Cardiac septum (tissue), 1 donor: ENCODE results near the gene C11orf16. TPM values are rescaled to one million over a fixed set of nuclear protein-coding genes. Genes with fewer than 3 reads are reported as not detected.
"Not testable (repeated sequence)": the region's sequence is repeated elsewhere in the genome, so short reads cannot be mapped to it uniquely, and the experiment has no call there.

ENCODE experiments used
- DNase-seq: peaks from one replicate; pipeline ENCODE4 v3.0.0-alpha.2; 2020; ENCODE audit warnings: low spot score
- intact Hi-C: fragments of 100-400 bp; cut with DNase I; formaldehyde crosslinking; loops from one replicate; pipeline ENCODE4 v1.14.0; 2022
- total RNA-seq: library from RNA; stranded (reverse); fragmentation: NEBNext Ultra II Directional; extraction: Animal tissue kit (Norgen Biotek cat#: 25700); gene quantifications from one replicate; pipeline ENCODE4 v1.2.1, GENCODE V29; 2021
- donor health status: DM: no; HTN: no; CAD: no.

C11orf16 gene
- total RNA-seq, 1 donor from 2014 or later, result not detected

GRCh38 chr11:8907116-8907515 lies 25.6 kb downstream of the C11orf16 start:
- DNase-seq, result no peak
- intact Hi-C loops, result no loop called here

GRCh38 chr11:8905528-8906165 lies 27.1 kb downstream of the C11orf16 start:
- intact Hi-C loops, result no loop called here
- DNase-seq, result no peak

GRCh38 chr11:8899119-8899753 lies 33.5 kb downstream of the C11orf16 start:
- intact Hi-C loops, result no loop called here
- no peak for DNase-seq

- intact Hi-C loops, DNase-seq: not testable (repeated sequence)
Measured at GRCh38 chr11:8891185-8891584, 41.6 kb downstream of the C11orf16 start.

- no peak for DNase-seq
- intact Hi-C loops, result no loop called here
Measured at GRCh38 chr11:8886322-8886721, 46.4 kb downstream of the C11orf16 start.

GRCh38 chr11:8881585-8881984 lies 51.2 kb downstream of the C11orf16 start:
- DNase-seq, intact Hi-C loops: not testable (repeated sequence)

GRCh38 chr11:8878771-8879170 lies 54.0 kb downstream of the C11orf16 start:
- intact Hi-C loops, result no loop called here

GRCh38 chr11:8873741-8874405 lies 58.9 kb downstream of the C11orf16 start:
- intact Hi-C loops, result loop anchor here (5.0 kb wide), 1 partner anchor 37 kb away; no protein-coding TSS in a partner anchor

More at GRCh38 chr11:8878771-8879170, 54.0 kb downstream of the C11orf16 start:
- DNase-seq, result no peak

GRCh38 chr11:8871962-8872361 lies 60.8 kb downstream of the C11orf16 start:
- intact Hi-C loops, result loop anchor here (2.0 to 5.0 kb wide), 2 partner anchors 35 to 39 kb away; partner anchors contain the start of gene AKIP1

More at GRCh38 chr11:8873741-8874405, 58.9 kb downstream of the C11orf16 start:
- DNase-seq, result no peak

GRCh38 chr11:8871171-8871775 lies 61.5 kb downstream of the C11orf16 start:
- DNase-seq, result peak; percentile 78
- intact Hi-C loops, result loop anchor here (2.0 to 5.0 kb wide), 2 partner anchors 34 to 40 kb away; partner anchors contain the start of gene AKIP1

More at GRCh38 chr11:8871962-8872361, 60.8 kb downstream of the C11orf16 start:
- DNase-seq, result no peak

- peak; percentile 79 for DNase-seq
- intact Hi-C loops, result loop anchor here (2.0 to 5.0 kb wide), 2 partner anchors 33 to 40 kb away; partner anchors contain the start of gene AKIP1
Measured at GRCh38 chr11:8870411-8871170, 62.2 kb downstream of the C11orf16 start.

Other genes with a start within 250 kb of the C11orf16 start
- 28.1 TPM for gene AKIP1, start 21.8 kb downstream of the C11orf16 start, total RNA-seq
- not detected for gene ASCL3, start 10.1 kb upstream of the C11orf16 start, total RNA-seq
- 43.7 TPM for gene TMEM9B, start 31.5 kb upstream of the C11orf16 start, total RNA-seq
- 1.0 TPM for gene NRIP3, start 71.1 kb upstream of the C11orf16 start, total RNA-seq
- gene SCUBE2, start 158.7 kb upstream of the C11orf16 start, total RNA-seq, result 3.9 TPM